Measurements from ENCODE around the gene PLCE1.

DNA sequence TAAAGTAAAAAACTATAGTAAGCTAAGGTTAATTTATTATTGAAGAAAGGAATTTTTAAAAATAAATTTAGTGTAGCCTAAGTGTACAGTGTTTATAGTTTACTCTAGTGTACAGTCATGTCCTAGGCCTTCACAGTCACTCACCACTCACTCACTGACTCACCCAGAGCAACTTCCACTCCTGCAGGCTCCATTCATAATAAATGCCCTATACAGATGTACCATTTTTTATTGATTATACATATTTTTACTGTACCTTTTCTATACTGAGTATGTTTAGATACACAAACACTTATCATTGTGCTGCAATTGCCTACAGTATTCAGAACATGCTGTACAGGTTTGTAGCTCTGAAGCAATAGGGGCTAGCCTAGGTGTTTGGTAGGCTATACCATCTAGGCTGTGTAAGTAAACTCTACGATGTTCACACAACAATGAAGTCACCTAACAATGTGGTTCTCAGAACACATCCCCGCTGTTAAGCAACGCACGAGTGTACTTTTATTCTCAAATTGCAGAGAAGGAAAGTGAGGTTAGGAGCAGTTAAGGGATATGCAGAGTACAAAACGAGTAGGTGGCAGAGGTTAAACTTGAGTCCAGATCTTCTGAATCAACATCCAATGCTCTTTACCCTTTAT lies 38.9 kb upstream of the PLCE1 start:
- TF ChIP-seq, protein P1, sequence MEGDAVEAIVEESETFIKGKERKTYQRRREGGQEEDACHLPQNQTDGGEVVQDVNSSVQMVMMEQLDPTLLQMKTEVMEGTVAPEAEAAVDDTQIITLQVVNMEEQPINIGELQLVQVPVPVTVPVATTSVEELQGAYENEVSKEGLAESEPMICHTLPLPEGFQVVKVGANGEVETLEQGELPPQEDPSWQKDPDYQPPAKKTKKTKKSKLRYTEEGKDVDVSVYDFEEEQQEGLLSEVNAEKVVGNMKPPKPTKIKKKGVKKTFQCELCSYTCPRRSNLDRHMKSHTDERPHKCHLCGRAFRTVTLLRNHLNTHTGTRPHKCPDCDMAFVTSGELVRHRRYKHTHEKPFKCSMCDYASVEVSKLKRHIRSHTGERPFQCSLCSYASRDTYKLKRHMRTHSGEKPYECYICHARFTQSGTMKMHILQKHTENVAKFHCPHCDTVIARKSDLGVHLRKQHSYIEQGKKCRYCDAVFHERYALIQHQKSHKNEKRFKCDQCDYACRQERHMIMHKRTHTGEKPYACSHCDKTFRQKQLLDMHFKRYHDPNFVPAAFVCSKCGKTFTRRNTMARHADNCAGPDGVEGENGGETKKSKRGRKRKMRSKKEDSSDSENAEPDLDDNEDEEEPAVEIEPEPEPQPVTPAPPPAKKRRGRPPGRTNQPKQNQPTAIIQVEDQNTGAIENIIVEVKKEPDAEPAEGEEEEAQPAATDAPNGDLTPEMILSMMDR (conservative IDR thresholded peaks at IDR 0.05 in 1 of 2, IDR thresholded peaks at IDR 0.05 in 1 of 2; ENCODE audit: low read depth in 1 of 2, low read length in 2 of 2): no peak
- TF ChIP-seq EZH2 (IDR thresholded peaks at IDR 0.05; ENCODE audit: low read length, missing control alignments): no peak
